DOHH2 (cell line): ENCODE data around the gene ZNF335.

ENCODE experiments used
- EZH2phosphoT487 ChIP-seq: fragments of 200-600 bp; sonication (generic); IDR thresholded peaks from 2 replicates; pipeline ENCODE4 v1.6.1; 2017; ENCODE audit warnings: borderline replicate concordance, mild to moderate bottlenecking, antibody characterized with exemption, low read length, moderate library complexity, mixed read lengths
- TF ChIP-seq, protein P1 (sequence below): fragments of 200-600 bp; sonication (generic); IDR thresholded peaks from one replicate; pipeline ENCODE4 v1.5.1; 2014; ENCODE audit warnings: antibody characterized with exemption, mild to moderate bottlenecking, low read depth, low read length; ENCODE audit not compliant: poor library complexity, severe bottlenecking

DNA sequence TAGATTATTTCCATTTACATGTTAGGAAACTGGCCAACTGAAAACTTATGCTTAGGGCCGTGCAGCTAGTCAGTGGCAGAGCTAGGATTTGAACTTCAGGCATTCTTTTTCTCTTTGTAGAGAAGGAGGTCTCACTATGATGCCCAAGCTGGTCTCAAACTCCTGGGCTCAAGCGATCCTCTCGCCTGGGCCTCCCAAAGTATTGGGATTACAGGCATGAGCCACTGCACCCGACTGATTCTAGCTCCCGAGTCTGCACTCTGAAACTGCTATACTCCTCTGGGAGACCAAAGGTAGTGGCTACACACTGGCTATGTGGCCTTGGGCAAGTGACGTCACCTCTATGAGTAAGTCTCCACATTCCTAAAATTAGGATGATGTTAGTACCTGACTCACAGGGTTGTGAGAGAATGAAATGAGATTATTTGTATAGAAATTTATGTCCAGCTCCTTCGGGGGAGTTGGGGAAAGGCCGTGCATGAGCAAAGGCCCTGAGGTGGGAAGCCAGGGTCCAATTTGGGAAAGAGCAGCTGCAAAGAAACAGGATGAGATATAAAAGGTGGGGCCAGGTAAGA lies 66.4 kb downstream of the ZNF335 start:
- TF ChIP-seq, protein P1, sequence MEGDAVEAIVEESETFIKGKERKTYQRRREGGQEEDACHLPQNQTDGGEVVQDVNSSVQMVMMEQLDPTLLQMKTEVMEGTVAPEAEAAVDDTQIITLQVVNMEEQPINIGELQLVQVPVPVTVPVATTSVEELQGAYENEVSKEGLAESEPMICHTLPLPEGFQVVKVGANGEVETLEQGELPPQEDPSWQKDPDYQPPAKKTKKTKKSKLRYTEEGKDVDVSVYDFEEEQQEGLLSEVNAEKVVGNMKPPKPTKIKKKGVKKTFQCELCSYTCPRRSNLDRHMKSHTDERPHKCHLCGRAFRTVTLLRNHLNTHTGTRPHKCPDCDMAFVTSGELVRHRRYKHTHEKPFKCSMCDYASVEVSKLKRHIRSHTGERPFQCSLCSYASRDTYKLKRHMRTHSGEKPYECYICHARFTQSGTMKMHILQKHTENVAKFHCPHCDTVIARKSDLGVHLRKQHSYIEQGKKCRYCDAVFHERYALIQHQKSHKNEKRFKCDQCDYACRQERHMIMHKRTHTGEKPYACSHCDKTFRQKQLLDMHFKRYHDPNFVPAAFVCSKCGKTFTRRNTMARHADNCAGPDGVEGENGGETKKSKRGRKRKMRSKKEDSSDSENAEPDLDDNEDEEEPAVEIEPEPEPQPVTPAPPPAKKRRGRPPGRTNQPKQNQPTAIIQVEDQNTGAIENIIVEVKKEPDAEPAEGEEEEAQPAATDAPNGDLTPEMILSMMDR = no peak
- TF ChIP-seq EZH2phosphoT487 = no peak
